Kidney epithelial cell (primary cell): ENCODE data around the gene PSORS1C2. TPM values are rescaled to one million over a fixed set of nuclear protein-coding genes. Genes with fewer than 3 reads are reported as not detected.
"Not testable (repeated sequence)": the region's sequence is repeated elsewhere in the genome, so short reads cannot be mapped to it uniquely, and the experiment has no call there.

ENCODE experiments used
- DNase-seq: peaks from one replicate; pipeline ENCODE4 v3.0.0-alpha.2; 2010; ENCODE audit warnings: low read depth
- H3K27me3 ChIP-seq: 2 replicates; pipeline ENCODE4 v1.6.0; 2011; ENCODE audit warnings: low read length; ENCODE audit not compliant: control insufficient read depth, insufficient read depth
- H3K36me3 ChIP-seq: 2 replicates; pipeline ENCODE4 v1.5.1; 2011; ENCODE audit warnings: low read length; ENCODE audit not compliant: control insufficient read depth, insufficient read depth
- H3K4me3 ChIP-seq: 2 replicates; pipeline ENCODE4 v1.5.1; 2011; ENCODE audit warnings: low read depth, mild to moderate bottlenecking, control low read depth, low read length
- total RNA-seq: library from RNA; depleted of rRNA; stranded (reverse); fragments of >200 nt; gene quantifications from 2 replicates; pipeline ENCODE4 v1.2.3, GENCODE V29; 2015
- TF ChIP-seq, protein P1 (sequence below): IDR thresholded peaks from 2 replicates; pipeline ENCODE4 v1.5.1; 2011; ENCODE audit warnings: mild to moderate bottlenecking, moderate library complexity, low read length, control low read depth, inconsistent platforms; ENCODE audit not compliant: insufficient read depth, poor library complexity, severe bottlenecking

PSORS1C2 gene
- total RNA-seq = not detected in 2 replicates

DNA sequence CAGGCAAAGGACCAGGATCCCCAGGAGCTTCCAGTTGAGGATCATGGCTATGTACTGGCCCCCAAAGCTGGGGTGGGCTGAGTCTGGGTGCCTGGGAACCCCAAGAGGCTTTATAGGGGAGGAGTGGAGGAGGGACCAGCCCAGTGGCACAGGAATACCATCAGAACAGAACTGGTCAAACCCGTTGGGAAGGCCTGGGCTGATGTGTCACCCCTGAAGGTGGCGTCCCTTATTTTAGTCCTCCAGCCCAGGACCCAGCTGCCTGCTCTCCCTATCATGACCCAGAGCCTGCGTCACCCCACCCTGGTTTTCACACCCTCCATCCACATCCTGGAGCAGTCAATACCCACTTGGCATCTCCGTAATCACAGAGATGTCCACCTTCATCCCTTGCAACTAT lies at the start of gene PSORS1C2:
PSORS1C2 (minus strand) TSS at position 85 of the 400 bp plus-strand sequence; CDS start at position 45, 40 bp downstream.
- no peak for DNase-seq
- Histone ChIP-seq H3K4me3 (no peak within 1 kb of the TSS), H3K36me3 (no peaks in the 10 kb centered on the region), H3K27me3 (no peaks in the 10 kb centered on the region)
- TF ChIP-seq, protein P1, sequence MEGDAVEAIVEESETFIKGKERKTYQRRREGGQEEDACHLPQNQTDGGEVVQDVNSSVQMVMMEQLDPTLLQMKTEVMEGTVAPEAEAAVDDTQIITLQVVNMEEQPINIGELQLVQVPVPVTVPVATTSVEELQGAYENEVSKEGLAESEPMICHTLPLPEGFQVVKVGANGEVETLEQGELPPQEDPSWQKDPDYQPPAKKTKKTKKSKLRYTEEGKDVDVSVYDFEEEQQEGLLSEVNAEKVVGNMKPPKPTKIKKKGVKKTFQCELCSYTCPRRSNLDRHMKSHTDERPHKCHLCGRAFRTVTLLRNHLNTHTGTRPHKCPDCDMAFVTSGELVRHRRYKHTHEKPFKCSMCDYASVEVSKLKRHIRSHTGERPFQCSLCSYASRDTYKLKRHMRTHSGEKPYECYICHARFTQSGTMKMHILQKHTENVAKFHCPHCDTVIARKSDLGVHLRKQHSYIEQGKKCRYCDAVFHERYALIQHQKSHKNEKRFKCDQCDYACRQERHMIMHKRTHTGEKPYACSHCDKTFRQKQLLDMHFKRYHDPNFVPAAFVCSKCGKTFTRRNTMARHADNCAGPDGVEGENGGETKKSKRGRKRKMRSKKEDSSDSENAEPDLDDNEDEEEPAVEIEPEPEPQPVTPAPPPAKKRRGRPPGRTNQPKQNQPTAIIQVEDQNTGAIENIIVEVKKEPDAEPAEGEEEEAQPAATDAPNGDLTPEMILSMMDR = no peak

DNA sequence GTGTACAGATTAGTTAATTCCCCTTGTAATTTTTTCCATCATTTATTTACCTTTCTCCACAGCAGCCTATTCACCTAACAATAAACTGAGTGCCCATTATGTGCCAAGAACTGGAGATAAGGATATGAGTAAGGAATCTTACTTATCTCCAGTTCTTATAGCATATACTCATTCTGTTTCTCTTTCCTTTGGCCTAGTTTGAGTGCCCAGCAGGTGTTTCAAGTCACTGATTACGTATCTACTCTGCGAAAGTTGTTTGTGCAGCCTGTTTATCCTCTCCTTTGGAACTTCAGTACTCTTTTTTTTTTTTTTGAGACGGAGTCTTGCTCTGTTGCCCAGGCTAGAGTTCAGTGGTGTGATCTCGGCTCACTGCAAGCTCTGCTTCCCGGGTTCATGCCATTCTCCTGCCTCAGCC lies 48.9 kb upstream of the PSORS1C2 start:
- Histone ChIP-seq H3K27me3 (no peaks in the 10 kb centered on the region), H3K4me3 (no peak overlapping the region), H3K36me3 (no peaks in the 10 kb centered on the region)
- TF ChIP-seq, protein P1 = no peak
- no peak for DNase-seq

DNA sequence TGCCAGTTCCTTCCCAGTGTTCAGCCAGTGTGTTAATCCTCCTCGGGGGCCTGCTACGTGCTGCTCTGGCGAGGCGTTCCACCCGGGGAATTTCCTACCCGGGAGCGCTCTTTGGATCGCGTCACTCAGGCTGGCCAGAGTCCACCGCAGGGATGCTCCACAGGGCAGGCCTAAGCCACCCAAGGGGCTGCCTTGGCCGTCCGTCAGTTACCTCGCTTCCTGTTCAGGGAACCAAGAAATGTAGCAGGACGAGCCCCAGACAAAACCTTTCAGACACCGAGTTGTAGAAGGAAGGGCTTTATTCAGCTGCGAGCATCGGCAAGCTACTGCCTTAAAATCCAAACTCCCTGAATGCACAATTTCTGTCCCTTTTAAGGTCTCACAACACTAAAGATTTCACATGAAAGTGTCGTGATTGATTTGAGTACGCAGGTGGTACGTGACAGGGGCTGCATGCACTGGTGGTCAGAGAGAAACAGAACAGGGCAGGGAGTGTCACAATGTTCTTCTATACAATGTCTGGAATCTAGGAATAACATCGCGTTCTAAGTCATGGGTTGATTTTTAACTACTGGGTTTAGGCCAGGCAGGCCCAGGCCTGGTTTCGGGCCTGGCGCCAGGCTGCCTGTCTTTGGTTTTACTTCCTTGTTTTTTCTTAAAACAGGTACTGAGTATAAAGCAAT lies 47.3 kb upstream of the PSORS1C2 start:
- H3K36me3 ChIP-seq = no peaks in the 10 kb centered on the region
- no peak for DNase-seq
- H3K27me3 ChIP-seq = no peaks in the 10 kb centered on the region
- peak overlapping the region; percentile 50 for H3K4me3 ChIP-seq
- TF ChIP-seq, protein P1 = no peak

DNA sequence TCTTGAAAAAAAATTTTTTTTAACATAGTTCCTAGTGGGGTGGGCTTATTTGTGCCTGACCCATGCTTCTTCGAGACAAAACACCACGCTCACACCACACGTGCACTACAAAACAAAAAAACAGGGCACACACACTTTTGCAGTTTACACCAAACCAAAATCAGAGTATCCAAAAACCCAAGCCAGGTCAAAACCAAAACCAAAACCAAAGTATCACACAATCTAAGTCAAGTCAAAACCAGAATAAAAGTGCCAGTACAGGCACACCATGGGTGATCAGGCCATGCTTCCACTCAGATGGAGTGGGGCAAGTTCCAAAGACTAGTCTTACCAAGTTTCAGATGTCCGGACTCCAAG lies 46.8 kb upstream of the PSORS1C2 start:
- H3K4me3 ChIP-seq = peak overlapping the region; percentile 50
- H3K27me3 ChIP-seq, DNase-seq, H3K36me3 ChIP-seq: not testable (repeated sequence)

DNA sequence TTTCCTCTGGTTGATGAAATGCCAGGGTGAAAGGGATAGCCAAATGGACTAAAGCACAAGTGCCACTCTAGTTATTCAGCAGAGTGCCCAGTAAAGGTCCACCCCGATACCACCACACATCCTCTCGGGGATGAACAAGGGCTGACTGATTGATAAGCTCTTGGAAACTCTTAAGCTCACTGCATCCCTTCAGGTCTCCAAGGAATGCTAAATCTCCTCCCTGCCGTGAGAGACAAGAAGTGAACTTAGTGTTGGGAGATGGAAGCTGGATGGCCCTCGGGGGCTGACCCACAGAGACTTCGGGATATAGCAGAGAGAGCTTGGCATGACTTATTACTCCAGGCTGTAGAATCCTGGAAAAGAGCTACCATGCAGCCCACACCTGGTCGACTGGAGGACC lies 45.0 kb upstream of the PSORS1C2 start:
- not testable (repeated sequence) for H3K27me3 ChIP-seq, DNase-seq, H3K36me3 ChIP-seq
- peak overlapping the region; percentile 15 for H3K4me3 ChIP-seq

DNA sequence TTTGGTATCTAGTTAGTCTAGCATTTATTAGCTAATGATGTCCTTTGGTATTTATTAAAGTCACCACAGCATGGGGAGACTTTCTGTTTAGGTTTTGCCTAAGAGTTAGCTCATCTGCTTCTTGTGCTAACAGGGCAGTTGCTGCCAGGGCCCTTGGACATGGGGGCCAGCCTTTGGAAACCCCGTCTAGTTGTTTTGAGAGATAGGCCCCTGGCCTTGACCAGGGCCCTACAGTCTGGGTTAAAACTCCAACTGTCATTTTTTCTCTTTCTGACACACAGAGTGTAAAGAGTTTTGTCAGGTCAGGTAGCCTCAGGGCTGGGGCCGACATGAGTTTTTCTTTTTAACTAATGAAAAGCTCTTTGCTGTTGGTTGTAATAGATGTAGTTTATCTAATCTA lies 44.4 kb upstream of the PSORS1C2 start:
- not testable (repeated sequence) for H3K4me3 ChIP-seq, H3K36me3 ChIP-seq, H3K27me3 ChIP-seq, DNase-seq

DNA sequence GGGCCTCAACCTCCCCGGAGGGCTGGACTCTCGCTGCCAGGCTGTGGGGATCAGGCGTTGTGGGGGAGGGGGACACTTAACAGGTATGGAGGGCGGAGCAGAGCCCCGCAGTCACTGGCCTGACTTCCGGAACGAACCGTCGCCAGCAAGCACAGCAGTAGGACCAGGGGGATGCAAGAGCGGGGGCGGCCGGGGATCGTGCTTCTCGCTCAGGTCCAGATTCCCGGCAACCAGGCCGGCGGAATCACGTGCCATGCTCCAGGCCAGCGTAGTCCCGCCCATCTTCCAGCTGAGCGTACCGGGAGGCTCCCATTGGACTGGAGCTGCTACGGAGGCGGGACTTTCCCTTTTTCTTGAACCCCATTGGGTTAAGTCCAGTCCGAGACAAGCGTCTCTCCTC lies 41.6 kb upstream of the PSORS1C2 start:
- TF ChIP-seq, protein P1 = no peak
- DNase-seq = no peak
- no peak overlapping the region for H3K4me3 ChIP-seq
- H3K36me3 ChIP-seq = peaks cover 2% of the 10 kb centered on the region
- no peaks in the 10 kb centered on the region for H3K27me3 ChIP-seq
